OCI-LY7 (cell line): ENCODE results near the gene CD9. TPM values are rescaled to one million over a fixed set of nuclear protein-coding genes. Genes with fewer than 3 reads are reported as not detected.

Experiments used
- BruUV-seq: library from RNA; stranded (reverse); fragments of 400-500 nt; replicated peaks from 2 replicates; lab custom pipeline; 2021; lab: Mats Ljungman, UMichigan
- CTCF ChIA-PET: fragments of 300-600 bp; sonication (Branson Sonifier 250); formaldehyde crosslinking; loops from one replicate; lab custom pipeline; 2022; ENCODE audit warnings: antibody characterized with exemption; ENCODE audit not compliant: unreplicated experiment; lab: Charles Lee
- POLR2A ChIA-PET: fragments of 300-600 bp; sonication (Branson Sonifier 250); formaldehyde crosslinking; loops from one replicate; lab custom pipeline; 2022; ENCODE audit warnings: antibody characterized with exemption; lab: Charles Lee
- DNase-seq: peaks from one replicate; pipeline ENCODE4 v3.0.0-alpha.2; 2015; ENCODE audit warnings: low spot score
- H2AFZ ChIP-seq: fragments of 200-600 bp; sonication (generic), shearing (Covaris generic); 2 replicates; pipeline ENCODE4 v1.6.1; 2014; ENCODE audit warnings: mild to moderate bottlenecking, antibody characterized with exemption, low read length, moderate library complexity
- H3K27ac ChIP-seq: fragments of 200-600 bp; sonication (generic); 2 replicates; pipeline ENCODE4 v1.5.1; 2014; ENCODE audit warnings: mixed run types, low read depth, mild to moderate bottlenecking, moderate library complexity, low read length, inconsistent platforms; ENCODE audit not compliant: poor library complexity, severe bottlenecking
- H3K36me3 ChIP-seq: fragments of 200-600 bp; sonication (generic); 2 replicates; pipeline ENCODE4 v1.6.1; 2014; ENCODE audit warnings: mild to moderate bottlenecking, antibody characterized with exemption, low read length, moderate library complexity, mixed read lengths; ENCODE audit not compliant: insufficient read depth
- H3K4me1 ChIP-seq: fragments of 200-600 bp; sonication (generic); 2 replicates; pipeline ENCODE4 v1.5.1; 2014; ENCODE audit warnings: mild to moderate bottlenecking, low read length; ENCODE audit not compliant: insufficient read depth, poor library complexity, severe bottlenecking
- H3K4me2 ChIP-seq: fragments of 200-600 bp; sonication (generic); 2 replicates; pipeline ENCODE4 v1.6.1; 2014; ENCODE audit warnings: mild to moderate bottlenecking, low read length
- H3K4me3 ChIP-seq: fragments of 200-600 bp; sonication (generic); 2 replicates; pipeline ENCODE4 v1.5.1; 2014; ENCODE audit warnings: mild to moderate bottlenecking, low read depth, low read length; ENCODE audit not compliant: poor library complexity, severe bottlenecking
- H3K79me2 ChIP-seq: fragments of 200-600 bp; sonication (generic); 2 replicates; pipeline ENCODE4 v1.6.1; 2016; ENCODE audit warnings: low read depth, mild to moderate bottlenecking, low read length, moderate library complexity, mixed read lengths; ENCODE audit not compliant: insufficient read depth
- H3K9me2 ChIP-seq: fragments of 200-600 bp; sonication (generic); 2 replicates; pipeline ENCODE4 v1.6.1; 2016; ENCODE audit warnings: mild to moderate bottlenecking, low read length, mixed read lengths; ENCODE audit not compliant: insufficient read depth
- H3K9me3 ChIP-seq: fragments of 200-600 bp; sonication (generic); 2 replicates; pipeline ENCODE4 v1.6.1; 2014; ENCODE audit warnings: mild to moderate bottlenecking, mixed run types, low read length, mixed read lengths
- H4K20me1 ChIP-seq: fragments of 200-600 bp; sonication (generic); 2 replicates; pipeline ENCODE4 v1.6.1; 2014; ENCODE audit warnings: mild to moderate bottlenecking, antibody characterized with exemption, low read length, moderate library complexity, mixed read lengths; ENCODE audit not compliant: insufficient read depth
- EZH2phosphoT487 ChIP-seq: fragments of 200-600 bp; sonication (generic); IDR thresholded peaks from 2 replicates; pipeline ENCODE4 v1.6.1; 2018; ENCODE audit warnings: low read depth, borderline replicate concordance, mild to moderate bottlenecking, mixed run types, antibody characterized with exemption, low read length, moderate library complexity, mixed read lengths
- intact Hi-C: fragments of 100-400 bp; cut with micrococcal nuclease; formaldehyde crosslinking; loops from one replicate; pipeline ENCODE4 v1.10.0; 2022; ENCODE audit not compliant: unreplicated experiment
- total RNA-seq, 2 experiments: library from RNA; depleted of rRNA in 1 of 2; stranded (reverse); fragments of >200 nt in 1 of 2; shearing (Covaris generic) in 1 of 2; gene quantifications; 2 replicates each; pipeline ENCODE4 v1.2.3, GENCODE V29; 2014 to 2022
- TF ChIP-seq, protein P1 (sequence below): fragments of 200-600 bp; sonication (generic); conservative IDR thresholded peaks from 2 replicates; pipeline ENCODE4 v1.5.1; 2014; ENCODE audit warnings: mild to moderate bottlenecking, antibody characterized with exemption, low read length, moderate library complexity, mixed read lengths

Gene CD9
- total RNA-seq, 2 experiments from 2014 or later: not detected

- Histone ChIP-seq H3K27ac (no peak overlapping the region), H3K4me2 (no peak overlapping the region; the same call in 1 of the 2 replicates), H3K4me3 (no peak overlapping the region), H4K20me1 (no peaks in the 10 kb centered on the region), H3K4me1 (no peaks in the 10 kb centered on the region), H3K79me2 (no peaks in the 10 kb centered on the region), H2AFZ (no peak overlapping the region), H3K9me2 (no peaks in the 10 kb centered on the region), H3K36me3 (no peaks in the 10 kb centered on the region), H3K9me3 (no peaks in the 10 kb centered on the region)
- no peak for DNase-seq
- intact Hi-C loops: no loop called here
- ChIA-PET POLR2A (no interaction called here), CTCF (no interaction called here)
- TF ChIP-seq, protein P1, sequence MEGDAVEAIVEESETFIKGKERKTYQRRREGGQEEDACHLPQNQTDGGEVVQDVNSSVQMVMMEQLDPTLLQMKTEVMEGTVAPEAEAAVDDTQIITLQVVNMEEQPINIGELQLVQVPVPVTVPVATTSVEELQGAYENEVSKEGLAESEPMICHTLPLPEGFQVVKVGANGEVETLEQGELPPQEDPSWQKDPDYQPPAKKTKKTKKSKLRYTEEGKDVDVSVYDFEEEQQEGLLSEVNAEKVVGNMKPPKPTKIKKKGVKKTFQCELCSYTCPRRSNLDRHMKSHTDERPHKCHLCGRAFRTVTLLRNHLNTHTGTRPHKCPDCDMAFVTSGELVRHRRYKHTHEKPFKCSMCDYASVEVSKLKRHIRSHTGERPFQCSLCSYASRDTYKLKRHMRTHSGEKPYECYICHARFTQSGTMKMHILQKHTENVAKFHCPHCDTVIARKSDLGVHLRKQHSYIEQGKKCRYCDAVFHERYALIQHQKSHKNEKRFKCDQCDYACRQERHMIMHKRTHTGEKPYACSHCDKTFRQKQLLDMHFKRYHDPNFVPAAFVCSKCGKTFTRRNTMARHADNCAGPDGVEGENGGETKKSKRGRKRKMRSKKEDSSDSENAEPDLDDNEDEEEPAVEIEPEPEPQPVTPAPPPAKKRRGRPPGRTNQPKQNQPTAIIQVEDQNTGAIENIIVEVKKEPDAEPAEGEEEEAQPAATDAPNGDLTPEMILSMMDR: no peak
- TF ChIP-seq EZH2phosphoT487: no peak
- BruUV-seq: no TSS peak
Observed at GRCh38 chr12:6264402-6265037, 64.3 kb downstream of the CD9 start.

- intact Hi-C loops: no loop called here
- POLR2A ChIA-PET: no interaction called here
- BruUV-seq: no TSS peak
Observed at GRCh38 chr12:6265038-6265405, 64.8 kb downstream of the CD9 start.

GRCh38 chr12:6266541-6266966 is 66.4 kb downstream of the CD9 start:
- ChIA-PET POLR2A (interaction anchor here (0.7 to 1.2 kb wide), 3 partner anchors 39 to 1272 kb away, joined by 3 to 7 read pairs (median 3); no protein-coding TSS in a partner anchor), CTCF (no interaction called here)
- Histone ChIP-seq H3K4me1 (no peaks in the 10 kb centered on the region), H4K20me1 (no peaks in the 10 kb centered on the region), H3K9me2 (no peaks in the 10 kb centered on the region), H3K79me2 (no peaks in the 10 kb centered on the region), H3K27ac (no peak overlapping the region), H3K9me3 (no peaks in the 10 kb centered on the region), H3K4me3 (no peak overlapping the region), H3K4me2 (no peak overlapping the region), H2AFZ (no peak overlapping the region), H3K36me3 (no peaks in the 10 kb centered on the region)
- BruUV-seq: no TSS peak
- intact Hi-C loops: no loop called here
- no peak for DNase-seq
- TF ChIP-seq, protein P1: no peak
- no peak for TF ChIP-seq EZH2phosphoT487

More at GRCh38 chr12:6265038-6265405, 64.8 kb downstream of the CD9 start:
- no peak for DNase-seq
- Histone ChIP-seq H3K9me3 (no peaks in the 10 kb centered on the region), H4K20me1 (no peaks in the 10 kb centered on the region), H2AFZ (no peak overlapping the region), H3K27ac (no peak overlapping the region), H3K4me2 (no peak overlapping the region), H3K79me2 (no peaks in the 10 kb centered on the region), H3K4me3 (no peak overlapping the region), H3K4me1 (no peaks in the 10 kb centered on the region), H3K9me2 (no peaks in the 10 kb centered on the region), H3K36me3 (no peaks in the 10 kb centered on the region)
- CTCF ChIA-PET: no interaction called here
- TF ChIP-seq EZH2phosphoT487: no peak
- TF ChIP-seq, protein P1: no peak
